Mesendoderm (in vitro differentiated cells): ENCODE results near the gene TRIM24.

ENCODE experiments used
- DNase-seq: peaks from one replicate; pipeline ENCODE4 v3.0.0; 2013
- H2AK5ac ChIP-seq: 2 replicates; pipeline ENCODE4 v1.6.1; 2013; ENCODE audit warnings: low read length, inconsistent platforms
- H2BK120ac ChIP-seq: 2 replicates; pipeline ENCODE4 v1.6.1; 2013; ENCODE audit warnings: low read depth, mild to moderate bottlenecking, low read length, moderate library complexity, mixed read lengths
- H2BK15ac ChIP-seq: replicated peaks from 2 replicates; pipeline ENCODE4 v1.6.1; 2013; ENCODE audit warnings: low read depth, mild to moderate bottlenecking, moderate library complexity
- H2BK5ac ChIP-seq: 2 replicates; pipeline ENCODE4 v1.6.1; 2013; ENCODE audit warnings: low read length, inconsistent platforms
- H3K18ac ChIP-seq: 2 replicates; pipeline ENCODE4 v1.6.1; 2013; ENCODE audit warnings: mild to moderate bottlenecking, low read length, mixed read lengths
- H3K23ac ChIP-seq: one replicate; pipeline ENCODE4 v1.6.1; 2013; ENCODE audit warnings: low read length
- H3K27ac ChIP-seq: 2 replicates; pipeline ENCODE4 v1.5.1; 2013; ENCODE audit warnings: low read depth, mild to moderate bottlenecking, inconsistent platforms, low read length, moderate library complexity
- H3K27me3 ChIP-seq: 2 replicates; pipeline ENCODE4 v1.6.1; 2013; ENCODE audit warnings: low read length, control low read depth, mild to moderate bottlenecking, inconsistent platforms; ENCODE audit not compliant: insufficient read depth, poor library complexity
- H3K36me3 ChIP-seq: 2 replicates; pipeline ENCODE4 v1.6.1; 2013; ENCODE audit warnings: low read length, inconsistent platforms; ENCODE audit not compliant: control insufficient read depth, insufficient read depth
- H3K4ac ChIP-seq: one replicate; pipeline ENCODE4 v1.6.1; 2013; ENCODE audit warnings: low read depth, mild to moderate bottlenecking, low read length, moderate library complexity
- H3K4me1 ChIP-seq: 2 replicates; pipeline ENCODE4 v1.6.1; 2013; ENCODE audit warnings: low read depth, low read length, inconsistent platforms; ENCODE audit not compliant: control insufficient read depth
- H3K4me2 ChIP-seq: 2 replicates; pipeline ENCODE4 v1.6.1; 2013; ENCODE audit warnings: low read length
- H3K4me3 ChIP-seq: 2 replicates; pipeline ENCODE4 v1.5.1; 2013; ENCODE audit warnings: mild to moderate bottlenecking, low read length
- H3K56ac ChIP-seq: one replicate; pipeline ENCODE4 v1.6.1; 2013; ENCODE audit warnings: low read length
- H3K79me1 ChIP-seq: 2 replicates; pipeline ENCODE4 v1.6.1; 2013; ENCODE audit warnings: low read length, inconsistent platforms
- H3K79me2 ChIP-seq: 2 replicates; pipeline ENCODE4 v1.6.1; 2013; ENCODE audit warnings: mild to moderate bottlenecking, low read length; ENCODE audit not compliant: control insufficient read depth, insufficient read depth
- H3K9ac ChIP-seq: 2 replicates; pipeline ENCODE4 v1.6.1; 2013; ENCODE audit warnings: low read length, inconsistent platforms
- H4K5ac ChIP-seq: one replicate; pipeline ENCODE4 v1.6.1; 2013; ENCODE audit warnings: low read length
- H4K8ac ChIP-seq: one replicate; pipeline ENCODE4 v1.6.1; 2013; ENCODE audit warnings: low read depth, mild to moderate bottlenecking, control low read depth, low read length, moderate library complexity
- WGBS: extraction: QIAGEN DNeasy Blood & Tissue Kit; methylation state at CpG from one replicate; pipeline ENCODE4 v1.1.7; 2013; ENCODE audit warnings: low lambda C conversion rate, missing lambda C conversion rate; ENCODE audit not compliant: insufficient coverage; ENCODE audit errors: extremely low coverage; 5-methylcytosine and 5-hydroxymethylcytosine counted together

Gene TRIM24

GRCh38 chr7:138512885-138513284 is 52.8 kb downstream of the TRIM24 start:
- Histone ChIP-seq H2BK5ac (no peak overlapping the region), H3K4me2 (no peak overlapping the region), H3K36me3 (peaks cover 4% of the 10 kb centered on the region), H3K79me2 (peaks cover 59% of the 10 kb centered on the region), H3K23ac (no peak overlapping the region), H3K4me1 (no peaks in the 10 kb centered on the region), H4K5ac (no peak overlapping the region), H4K8ac (no peak overlapping the region), H2BK120ac (no peak overlapping the region), H3K18ac (no peak overlapping the region), H3K79me1 (peaks cover 9% of the 10 kb centered on the region), H3K4me3 (no peak overlapping the region), H3K4ac (no peak overlapping the region), H2BK15ac (no peak overlapping the region), H3K27ac (no peak overlapping the region), H3K27me3 (no peaks in the 10 kb centered on the region), H3K56ac (no peak overlapping the region), H3K9ac (no peak overlapping the region), H2AK5ac (no peak overlapping the region)
- WGBS = no CpG with 5 or more reads among the region's 1 CpG
- no peak for DNase-seq

GRCh38 chr7:138513344-138513871 is 53.3 kb downstream of the TRIM24 start:
- Histone ChIP-seq H2AK5ac (no peak overlapping the region), H3K4me2 (no peak overlapping the region), H3K4ac (no peak overlapping the region), H3K23ac (no peak overlapping the region), H3K27me3 (no peaks in the 10 kb centered on the region), H3K4me1 (no peaks in the 10 kb centered on the region), H4K5ac (no peak overlapping the region), H3K4me3 (no peak overlapping the region), H3K9ac (no peak overlapping the region), H3K36me3 (peaks cover 4% of the 10 kb centered on the region), H3K79me2 (peaks cover 54% of the 10 kb centered on the region), H3K18ac (no peak overlapping the region), H2BK5ac (no peak overlapping the region), H2BK120ac (no peak overlapping the region), H2BK15ac (no peak overlapping the region), H3K27ac (no peak overlapping the region), H4K8ac (no peak overlapping the region), H3K79me1 (peaks cover 9% of the 10 kb centered on the region), H3K56ac (no peak overlapping the region)
- WGBS = no CpG with 5 or more reads among the region's 4 CpGs
- DNase-seq = no peak

GRCh38 chr7:138514044-138514443 is 54.0 kb downstream of the TRIM24 start:
- H2BK15ac ChIP-seq = no peak overlapping the region
- DNase-seq = no peak
- WGBS = no CpG with 5 or more reads among the region's 1 CpG
- no peaks in the 10 kb centered on the region for H3K27me3 ChIP-seq
- no peaks in the 10 kb centered on the region for H3K4me1 ChIP-seq
- no peak overlapping the region for H3K27ac ChIP-seq
- H3K36me3 ChIP-seq = peaks cover 5% of the 10 kb centered on the region
- no peak overlapping the region for H3K18ac ChIP-seq
- peaks cover 48% of the 10 kb centered on the region for H3K79me2 ChIP-seq
- H2BK120ac ChIP-seq = no peak overlapping the region
- H3K9ac ChIP-seq = no peak overlapping the region
- H3K4me3 ChIP-seq = no peak overlapping the region
- no peak overlapping the region for H2AK5ac ChIP-seq
- H3K4ac ChIP-seq = no peak overlapping the region
- no peak overlapping the region for H3K23ac ChIP-seq
- H3K56ac ChIP-seq = no peak overlapping the region
- no peak overlapping the region for H3K4me2 ChIP-seq
- H4K5ac ChIP-seq = no peak overlapping the region
- peaks cover 9% of the 10 kb centered on the region for H3K79me1 ChIP-seq
- no peak overlapping the region for H2BK5ac ChIP-seq
- no peak overlapping the region for H4K8ac ChIP-seq

- Histone ChIP-seq H3K4me2 (no peak overlapping the region), H3K79me2 (peaks cover 44% of the 10 kb centered on the region), H3K27ac (no peak overlapping the region), H3K4me3 (no peak overlapping the region), H3K79me1 (peaks cover 9% of the 10 kb centered on the region), H3K23ac (no peak overlapping the region), H3K18ac (no peak overlapping the region), H2BK120ac (no peak overlapping the region), H2BK5ac (no peak overlapping the region), H3K56ac (no peak overlapping the region), H3K4me1 (no peaks in the 10 kb centered on the region), H4K5ac (no peak overlapping the region), H2AK5ac (no peak overlapping the region), H3K36me3 (peaks cover 5% of the 10 kb centered on the region), H3K9ac (no peak overlapping the region), H3K4ac (no peak overlapping the region), H4K8ac (no peak overlapping the region), H2BK15ac (no peak overlapping the region), H3K27me3 (no peaks in the 10 kb centered on the region)
- no peak for DNase-seq
- WGBS = 100% methylated on average over 1 of the region's 7 CpGs
Measured at GRCh38 chr7:138515001-138515528, 55.0 kb downstream of the TRIM24 start.

- no peaks in the 10 kb centered on the region for H3K27me3 ChIP-seq
- no peak overlapping the region for H3K4me2 ChIP-seq
- no peak overlapping the region for H3K18ac ChIP-seq
- no peak overlapping the region for H4K5ac ChIP-seq
- H3K36me3 ChIP-seq = peaks cover 3% of the 10 kb centered on the region
- no peak for DNase-seq
- no peak overlapping the region for H4K8ac ChIP-seq
- H3K23ac ChIP-seq = no peak overlapping the region
- no peak overlapping the region for H2AK5ac ChIP-seq
- no peak overlapping the region for H3K9ac ChIP-seq
- WGBS = no CpG with 5 or more reads among the region's 4 CpGs
- H3K27ac ChIP-seq = no peak overlapping the region
- H3K79me2 ChIP-seq = peaks cover 10% of the 10 kb centered on the region
- H2BK120ac ChIP-seq = no peak overlapping the region
- H3K56ac ChIP-seq = no peak overlapping the region
- peaks cover 6% of the 10 kb centered on the region for H3K79me1 ChIP-seq
- no peak overlapping the region for H2BK5ac ChIP-seq
- no peak overlapping the region for H3K4me3 ChIP-seq
- no peak overlapping the region for H2BK15ac ChIP-seq
- no peak overlapping the region for H3K4ac ChIP-seq
- H3K4me1 ChIP-seq = no peaks in the 10 kb centered on the region
Measured at GRCh38 chr7:138519061-138519798, 59.2 kb downstream of the TRIM24 start.
